ENCODE results near the gene A2M. TPM values are rescaled to one million over a fixed set of nuclear protein-coding genes. Genes with fewer than 3 reads are reported as not detected.

A2M gene
- total and polyA plus RNA-seq, 2 of the 13 experiments (the other 11 are each of a cell fraction or from before 2014, with no cell fraction given): 2,807 to 6,551 TPM

DNA sequence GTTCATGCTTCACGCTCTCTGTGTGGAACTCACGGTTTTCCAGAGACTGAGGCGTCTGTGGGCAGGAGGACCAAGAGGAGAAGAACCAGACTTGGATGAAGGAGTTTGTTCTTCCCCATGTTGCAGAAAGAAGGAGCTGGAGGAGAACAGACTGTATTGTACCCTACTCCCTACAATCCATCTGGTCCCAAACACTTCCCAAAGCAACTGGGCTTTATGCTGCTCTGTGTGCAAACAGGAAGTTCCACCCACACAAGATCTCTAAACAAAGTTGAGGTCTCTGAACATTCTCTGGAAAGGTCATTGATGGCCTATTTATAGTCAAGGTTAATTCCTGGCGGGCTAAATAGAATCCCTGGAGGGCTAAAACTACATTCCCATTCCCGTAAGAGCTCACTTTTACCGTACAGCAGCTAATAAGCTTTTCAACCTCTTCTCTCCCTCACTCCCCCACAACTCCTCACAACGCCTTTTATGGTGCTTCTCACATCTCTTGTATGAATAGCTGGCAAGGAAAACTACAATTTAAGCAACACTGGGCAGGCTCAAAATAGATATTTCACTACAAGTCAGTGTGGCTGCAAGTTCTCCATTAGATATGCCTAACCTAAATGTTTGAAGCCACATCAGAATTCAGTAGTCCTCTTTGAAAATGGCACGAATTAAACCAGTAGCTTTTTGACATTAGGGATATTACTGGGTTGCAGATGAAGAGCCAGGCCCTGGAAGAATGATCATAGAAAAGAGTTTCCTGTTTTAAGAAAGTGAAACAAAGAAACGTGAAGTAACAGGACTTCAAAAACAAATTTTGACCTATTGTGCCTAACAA, at the start of gene A2M (continued):
- TF ChIP-seq, protein P1, sequence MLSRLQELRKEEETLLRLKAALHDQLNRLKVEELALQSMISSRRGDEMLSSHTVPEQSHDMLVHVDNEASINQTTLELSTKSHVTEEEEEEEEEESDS (CRISPR knock-in tag; IDR thresholded peaks at IDR 0.05; ENCODE audit: borderline replicate concordance): 0 out of 2 replicates have a peak, but pooled peaks have one; percentile 9
- TF ChIP-seq, protein P2, sequence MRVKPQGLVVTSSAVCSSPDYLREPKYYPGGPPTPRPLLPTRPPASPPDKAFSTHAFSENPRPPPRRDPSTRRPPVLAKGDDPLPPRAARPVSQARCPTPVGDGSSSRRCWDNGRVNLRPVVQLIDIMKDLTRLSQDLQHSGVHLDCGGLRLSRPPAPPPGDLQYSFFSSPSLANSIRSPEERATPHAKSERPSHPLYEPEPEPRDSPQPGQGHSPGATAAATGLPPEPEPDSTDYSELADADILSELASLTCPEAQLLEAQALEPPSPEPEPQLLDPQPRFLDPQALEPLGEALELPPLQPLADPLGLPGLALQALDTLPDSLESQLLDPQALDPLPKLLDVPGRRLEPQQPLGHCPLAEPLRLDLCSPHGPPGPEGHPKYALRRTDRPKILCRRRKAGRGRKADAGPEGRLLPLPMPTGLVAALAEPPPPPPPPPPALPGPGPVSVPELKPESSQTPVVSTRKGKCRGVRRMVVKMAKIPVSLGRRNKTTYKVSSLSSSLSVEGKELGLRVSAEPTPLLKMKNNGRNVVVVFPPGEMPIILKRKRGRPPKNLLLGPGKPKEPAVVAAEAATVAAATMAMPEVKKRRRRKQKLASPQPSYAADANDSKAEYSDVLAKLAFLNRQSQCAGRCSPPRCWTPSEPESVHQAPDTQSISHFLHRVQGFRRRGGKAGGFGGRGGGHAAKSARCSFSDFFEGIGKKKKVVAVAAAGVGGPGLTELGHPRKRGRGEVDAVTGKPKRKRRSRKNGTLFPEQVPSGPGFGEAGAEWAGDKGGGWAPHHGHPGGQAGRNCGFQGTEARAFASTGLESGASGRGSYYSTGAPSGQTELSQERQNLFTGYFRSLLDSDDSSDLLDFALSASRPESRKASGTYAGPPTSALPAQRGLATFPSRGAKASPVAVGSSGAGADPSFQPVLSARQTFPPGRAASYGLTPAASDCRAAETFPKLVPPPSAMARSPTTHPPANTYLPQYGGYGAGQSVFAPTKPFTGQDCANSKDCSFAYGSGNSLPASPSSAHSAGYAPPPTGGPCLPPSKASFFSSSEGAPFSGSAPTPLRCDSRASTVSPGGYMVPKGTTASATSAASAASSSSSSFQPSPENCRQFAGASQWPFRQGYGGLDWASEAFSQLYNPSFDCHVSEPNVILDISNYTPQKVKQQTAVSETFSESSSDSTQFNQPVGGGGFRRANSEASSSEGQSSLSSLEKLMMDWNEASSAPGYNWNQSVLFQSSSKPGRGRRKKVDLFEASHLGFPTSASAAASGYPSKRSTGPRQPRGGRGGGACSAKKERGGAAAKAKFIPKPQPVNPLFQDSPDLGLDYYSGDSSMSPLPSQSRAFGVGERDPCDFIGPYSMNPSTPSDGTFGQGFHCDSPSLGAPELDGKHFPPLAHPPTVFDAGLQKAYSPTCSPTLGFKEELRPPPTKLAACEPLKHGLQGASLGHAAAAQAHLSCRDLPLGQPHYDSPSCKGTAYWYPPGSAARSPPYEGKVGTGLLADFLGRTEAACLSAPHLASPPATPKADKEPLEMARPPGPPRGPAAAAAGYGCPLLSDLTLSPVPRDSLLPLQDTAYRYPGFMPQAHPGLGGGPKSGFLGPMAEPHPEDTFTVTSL (CRISPR knock-in tag; IDR thresholded peaks at IDR 0.05; ENCODE audit: borderline replicate concordance): peak; percentile 80; the same call in 1 of the 2 replicates
- TF ChIP-seq CBFB (CRISPR knock-in tag; IDR thresholded peaks at IDR 0.05) (peak; percentile 70), KAT2B (IDR thresholded peaks at IDR 0.05; ENCODE audit: borderline replicate concordance, low read depth, low read length) (no peak), ZNF207 (IDR thresholded peaks at IDR 0.05; ENCODE audit: borderline replicate concordance) (no peak), MAF1 (CRISPR knock-in tag; IDR thresholded peaks at IDR 0.05; ENCODE audit: borderline replicate concordance) (peak; percentile 39; the same call in 1 of the 2 replicates), NKX3-1 (CRISPR knock-in tag; IDR thresholded peaks at IDR 0.05) (peak; percentile 89), NCOA2 (CRISPR knock-in tag; IDR thresholded peaks at IDR 0.05) (peak; percentile 98), REXO4 (CRISPR knock-in tag; IDR thresholded peaks at IDR 0.05; ENCODE audit: borderline replicate concordance) (no peak), CBX1 (IDR thresholded peaks at IDR 0.05; ENCODE audit: low read depth) (no peak), ZSCAN30 (CRISPR knock-in tag; IDR thresholded peaks at IDR 0.05) (0 out of 2 replicates have a peak, but pooled peaks have one; percentile 32), ZFP36L1 (CRISPR knock-in tag; IDR thresholded peaks at IDR 0.05) (peak; percentile 54; the same call in 1 of the 2 replicates), SMC3 (IDR thresholded peaks at IDR 0.05; ENCODE audit: low read length) (peak; percentile 5; the same call in 1 of the 2 replicates), KLF13 (CRISPR knock-in tag; IDR thresholded peaks at IDR 0.05) (no peak)
- TF ChIP-seq, protein P3, sequence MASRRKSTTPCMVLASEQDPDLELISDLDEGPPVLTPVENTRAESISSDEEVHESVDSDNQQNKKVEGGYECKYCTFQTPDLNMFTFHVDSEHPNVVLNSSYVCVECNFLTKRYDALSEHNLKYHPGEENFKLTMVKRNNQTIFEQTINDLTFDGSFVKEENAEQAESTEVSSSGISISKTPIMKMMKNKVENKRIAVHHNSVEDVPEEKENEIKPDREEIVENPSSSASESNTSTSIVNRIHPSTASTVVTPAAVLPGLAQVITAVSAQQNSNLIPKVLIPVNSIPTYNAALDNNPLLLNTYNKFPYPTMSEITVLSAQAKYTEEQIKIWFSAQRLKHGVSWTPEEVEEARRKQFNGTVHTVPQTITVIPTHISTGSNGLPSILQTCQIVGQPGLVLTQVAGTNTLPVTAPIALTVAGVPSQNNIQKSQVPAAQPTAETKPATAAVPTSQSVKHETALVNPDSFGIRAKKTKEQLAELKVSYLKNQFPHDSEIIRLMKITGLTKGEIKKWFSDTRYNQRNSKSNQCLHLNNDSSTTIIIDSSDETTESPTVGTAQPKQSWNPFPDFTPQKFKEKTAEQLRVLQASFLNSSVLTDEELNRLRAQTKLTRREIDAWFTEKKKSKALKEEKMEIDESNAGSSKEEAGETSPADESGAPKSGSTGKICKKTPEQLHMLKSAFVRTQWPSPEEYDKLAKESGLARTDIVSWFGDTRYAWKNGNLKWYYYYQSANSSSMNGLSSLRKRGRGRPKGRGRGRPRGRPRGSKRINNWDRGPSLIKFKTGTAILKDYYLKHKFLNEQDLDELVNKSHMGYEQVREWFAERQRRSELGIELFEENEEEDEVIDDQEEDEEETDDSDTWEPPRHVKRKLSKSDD (CRISPR knock-in tag; IDR thresholded peaks at IDR 0.05; ENCODE audit: low read depth): 0 out of 2 replicates have a peak, but pooled peaks have one; percentile 47
- TF ChIP-seq, protein P4, sequence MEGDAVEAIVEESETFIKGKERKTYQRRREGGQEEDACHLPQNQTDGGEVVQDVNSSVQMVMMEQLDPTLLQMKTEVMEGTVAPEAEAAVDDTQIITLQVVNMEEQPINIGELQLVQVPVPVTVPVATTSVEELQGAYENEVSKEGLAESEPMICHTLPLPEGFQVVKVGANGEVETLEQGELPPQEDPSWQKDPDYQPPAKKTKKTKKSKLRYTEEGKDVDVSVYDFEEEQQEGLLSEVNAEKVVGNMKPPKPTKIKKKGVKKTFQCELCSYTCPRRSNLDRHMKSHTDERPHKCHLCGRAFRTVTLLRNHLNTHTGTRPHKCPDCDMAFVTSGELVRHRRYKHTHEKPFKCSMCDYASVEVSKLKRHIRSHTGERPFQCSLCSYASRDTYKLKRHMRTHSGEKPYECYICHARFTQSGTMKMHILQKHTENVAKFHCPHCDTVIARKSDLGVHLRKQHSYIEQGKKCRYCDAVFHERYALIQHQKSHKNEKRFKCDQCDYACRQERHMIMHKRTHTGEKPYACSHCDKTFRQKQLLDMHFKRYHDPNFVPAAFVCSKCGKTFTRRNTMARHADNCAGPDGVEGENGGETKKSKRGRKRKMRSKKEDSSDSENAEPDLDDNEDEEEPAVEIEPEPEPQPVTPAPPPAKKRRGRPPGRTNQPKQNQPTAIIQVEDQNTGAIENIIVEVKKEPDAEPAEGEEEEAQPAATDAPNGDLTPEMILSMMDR (CRISPR knock-in tag; IDR thresholded peaks at IDR 0.05): no peak
- TF ChIP-seq, protein P5, sequence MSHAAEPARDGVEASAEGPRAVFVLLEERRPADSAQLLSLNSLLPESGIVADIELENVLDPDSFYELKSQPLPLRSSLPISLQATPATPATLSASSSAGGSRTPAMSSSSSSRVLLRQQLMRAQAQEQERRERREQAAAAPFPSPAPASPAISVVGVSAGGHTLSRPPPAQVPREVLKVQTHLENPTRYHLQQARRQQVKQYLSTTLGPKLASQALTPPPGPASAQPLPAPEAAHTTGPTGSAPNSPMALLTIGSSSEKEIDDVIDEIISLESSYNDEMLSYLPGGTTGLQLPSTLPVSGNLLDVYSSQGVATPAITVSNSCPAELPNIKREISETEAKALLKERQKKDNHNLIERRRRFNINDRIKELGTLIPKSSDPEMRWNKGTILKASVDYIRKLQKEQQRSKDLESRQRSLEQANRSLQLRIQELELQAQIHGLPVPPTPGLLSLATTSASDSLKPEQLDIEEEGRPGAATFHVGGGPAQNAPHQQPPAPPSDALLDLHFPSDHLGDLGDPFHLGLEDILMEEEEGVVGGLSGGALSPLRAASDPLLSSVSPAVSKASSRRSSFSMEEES (CRISPR knock-in tag; IDR thresholded peaks at IDR 0.05): peak; percentile 75; the same call in 1 of the 2 replicates

All from HepG2 (cell line).